Tibial artery (tissue), 4 donors: ENCODE measurements around the gene OTP.
A peak's percentile ranks its signal among the peaks of the same experiment; 100 is the strongest.

Experiments
- DNase-seq, 2 donors: peaks; one replicate each; pipeline ENCODE4 v3.0.0-alpha.2; 2019
- H3K27ac ChIP-seq, 2 donors: fragments of 200-600 bp; sonication (generic) in 1 of 2; 1 replicate in 1 of 2; 2 replicates in 1 of 2; pipeline ENCODE4 v1.5.1; 2018 to 2019; ENCODE audit warnings: mild to moderate bottlenecking in 1 of 2
- H3K27me3 ChIP-seq, 2 donors: fragments of 200-600 bp; sonication (generic) in 1 of 2; one replicate each; pipeline versions ENCODE4 v1.5.1 to v1.6.0; 2016 to 2019
- H3K36me3 ChIP-seq, 3 donors: fragments of 200-600 bp; sonication (generic) in 2 of 3; one replicate each; pipeline ENCODE4 v1.5.1; 2016 to 2019; ENCODE audit warnings: mild to moderate bottlenecking in 2 of 3
- H3K4me1 ChIP-seq, 4 donors: fragments of 200-600 bp; sonication (generic) in 2 of 4; 1 replicate in 3 of 4; 2 replicates in 1 of 4; pipeline ENCODE4 v1.5.1; 2016 to 2019
- H3K4me3 ChIP-seq, 2 donors: fragments of 200-600 bp; sonication (generic) in 1 of 2; 1 replicate in 1 of 2; 2 replicates in 1 of 2; pipeline ENCODE4 v1.5.1; 2018 to 2019; ENCODE audit warnings: mild to moderate bottlenecking in 2 of 2
- H3K9me3 ChIP-seq, 3 donors: fragments of 200-600 bp; sonication (generic) in 1 of 3; one replicate each; pipeline ENCODE4 v1.5.1; 2016 to 2019
- CTCF ChIP-seq, 2 experiments: fragments of 200-600 bp in 1 of 2; fragments of 450-650 bp in 1 of 2; IDR thresholded peaks; one replicate each; pipeline ENCODE4 v1.5.1; 2017 to 2019; ENCODE audit warnings: antibody characterized with exemption in 2 of 2, mild to moderate bottlenecking in 1 of 2, moderate library complexity in 1 of 2
- intact Hi-C: fragments of 100-400 bp; cut with DNase I; formaldehyde crosslinking; loops from one replicate; pipeline ENCODE4 v1.15.0; 2023; ENCODE audit warnings: low total_unique reads

OTP gene

GRCh38 chr5:77637998-77638762 lies at the start of gene OTP:
Gene OTP, minus strand, starts transcription at chr5:77638713. Its CDS starts 164 bp downstream, at chr5:77638549.
- Histone ChIP-seq H3K27ac (no peak within 1 kb of the TSS), H3K4me3 (peak within 1 kb of the TSS in 1 of 2 donors; percentile 4), H3K9me3 (no peaks in the 10 kb centered on the region), H3K36me3 (no peaks in the 10 kb centered on the region), H3K27me3 (peaks cover 18 to 100% of the 10 kb centered on the region in 2 donors), H3K4me1 (peaks cover 0 to 40% (median 25%) of the 10 kb centered on the region in 4 donors)
- no peak for DNase-seq
- TF ChIP-seq CTCF (IDR thresholded peaks at IDR 0.05): no peak
- intact Hi-C loops: no loop called here

- no peaks in the 10 kb centered on the region for H3K9me3 ChIP-seq
- H3K4me1 ChIP-seq: no peaks in the 10 kb centered on the region
- H3K27ac ChIP-seq: no peak overlapping the region
- H3K4me3 ChIP-seq: no peak overlapping the region
- H3K27me3 ChIP-seq: no peaks in the 10 kb centered on the region
- no peak for TF ChIP-seq CTCF (IDR thresholded peaks at IDR 0.05)
- H3K36me3 ChIP-seq: peaks cover 7 to 8% (median 8%) of the 10 kb centered on the region in 3 donors
- intact Hi-C loops: no loop called here
- no peak for DNase-seq
Measured at GRCh38 chr5:77683171-77683732, 44.7 kb upstream of the OTP start.

GRCh38 chr5:77670526-77670925 lies 32.0 kb upstream of the OTP start:
- no peak for DNase-seq
- Histone ChIP-seq H3K9me3 (peaks cover 0 to 4% (median 0%) of the 10 kb centered on the region in 3 donors), H3K27me3 (peaks cover 0 to 7% of the 10 kb centered on the region in 2 donors), H3K27ac (no peak overlapping the region), H3K4me3 (no peak overlapping the region), H3K36me3 (no peaks in the 10 kb centered on the region), H3K4me1 (no peaks in the 10 kb centered on the region)
- TF ChIP-seq CTCF (IDR thresholded peaks at IDR 0.05): no peak
- intact Hi-C loops: no loop called here

- no peak overlapping the region for H3K27ac ChIP-seq
- H3K27me3 ChIP-seq: peaks cover 0 to 7% of the 10 kb centered on the region in 2 donors
- H3K9me3 ChIP-seq: no peaks in the 10 kb centered on the region
- DNase-seq: no peak
- no peaks in the 10 kb centered on the region for H3K4me1 ChIP-seq
- TF ChIP-seq CTCF (IDR thresholded peaks at IDR 0.05): no peak
- H3K4me3 ChIP-seq: no peak overlapping the region
- no peaks in the 10 kb centered on the region for H3K36me3 ChIP-seq
- intact Hi-C loops: no loop called here
Measured at GRCh38 chr5:77669677-77670076, 31.2 kb upstream of the OTP start.

GRCh38 chr5:77663090-77663863 lies 24.8 kb upstream of the OTP start:
- H3K27me3 ChIP-seq: peaks cover 0 to 14% of the 10 kb centered on the region in 2 donors

More at GRCh38 chr5:77663090-77663863, 24.8 kb upstream of the OTP start:
- no peak overlapping the region for H3K27ac ChIP-seq
- no peak for TF ChIP-seq CTCF (IDR thresholded peaks at IDR 0.05)
- intact Hi-C loops: no loop called here
- H3K4me1 ChIP-seq: no peaks in the 10 kb centered on the region
- no peaks in the 10 kb centered on the region for H3K36me3 ChIP-seq
- H3K4me3 ChIP-seq: no peak overlapping the region
- no peak for DNase-seq
- no peaks in the 10 kb centered on the region for H3K9me3 ChIP-seq
